Natural killer cell (primary cell): ENCODE measurements around the gene MTFR2. TPM values are rescaled to one million over a fixed set of nuclear protein-coding genes. Genes with fewer than 3 reads are reported as not detected.

Experiments
- ATAC-seq, 3 donors: fragments of 150-1000 bp in 2 of 3; fragments of 200-7000 bp in 1 of 3; cut with Tn5 transposase; 1 replicate in 1 of 3; 2 replicates in 2 of 3; pipeline ENCODE4 v1.10.0; 2021; ENCODE audit warnings: mild to moderate bottlenecking in 2 of 3, moderate library complexity in 2 of 3
- DNase-seq, 2 donors: peaks; one replicate each; pipeline versions ENCODE4 v3.0.0 to v3.0.0-alpha.2; 2013 to 2021; ENCODE audit warnings: mixed read lengths in 1 of 2
- H3K27ac ChIP-seq: one replicate; pipeline ENCODE4 v1.5.1; 2013; ENCODE audit warnings: mild to moderate bottlenecking, low read length
- H3K27me3 ChIP-seq: one replicate; pipeline ENCODE4 v1.6.1; 2013; ENCODE audit warnings: low read length; ENCODE audit not compliant: control insufficient read depth, insufficient read depth
- H3K36me3 ChIP-seq: one replicate; pipeline ENCODE4 v1.6.1; 2013; ENCODE audit warnings: low read length; ENCODE audit not compliant: control insufficient read depth, insufficient read depth
- H3K4me1 ChIP-seq: one replicate; pipeline ENCODE4 v1.6.1; 2013; ENCODE audit warnings: low read length; ENCODE audit not compliant: control insufficient read depth, insufficient read depth
- H3K4me3 ChIP-seq: one replicate; pipeline ENCODE4 v1.5.1; 2013; ENCODE audit warnings: low read length
- H3K9me3 ChIP-seq: one replicate; pipeline ENCODE4 v1.6.1; 2013; ENCODE audit warnings: low read length; ENCODE audit not compliant: control insufficient read depth, insufficient read depth
- H3K27ac Mint-ChIP-seq, 2 donors: one replicate each; pipeline ENCODE4 v1.8.0; 2022; ENCODE audit warnings: mild to moderate bottlenecking in 2 of 2, mixed read lengths in 2 of 2, moderate library complexity in 1 of 2
- H3K27me3 Mint-ChIP-seq, 2 donors: one replicate each; pipeline ENCODE4 v1.8.0; 2022; ENCODE audit warnings: low read depth in 2 of 2, mixed read lengths in 2 of 2
- H3K36me3 Mint-ChIP-seq: one replicate; pipeline ENCODE4 v1.8.0; 2022; ENCODE audit warnings: mixed read lengths
- H3K4me1 Mint-ChIP-seq, 2 donors: one replicate each; pipeline ENCODE4 v1.8.0; 2022; ENCODE audit warnings: mixed read lengths in 2 of 2
- H3K4me3 Mint-ChIP-seq: one replicate; pipeline ENCODE4 v1.8.0; 2022; ENCODE audit warnings: mild to moderate bottlenecking, moderate library complexity, mixed read lengths
- H3K9me3 Mint-ChIP-seq, 2 donors: one replicate each; pipeline ENCODE4 v1.8.0; 2022; ENCODE audit warnings: mixed read lengths in 2 of 2
- WGBS: methylation state at CpG from one replicate; pipeline ENCODE4 v1.1.7; 2013; ENCODE audit warnings: missing lambda C conversion rate; ENCODE audit not compliant: insufficient coverage; 5-methylcytosine and 5-hydroxymethylcytosine counted together
- intact Hi-C: fragments of 100-400 bp; cut with micrococcal nuclease; formaldehyde crosslinking; loops from one replicate; pipeline ENCODE4 v1.14.2; 2022
- total RNA-seq, 4 donors: library from RNA; stranded (reverse); fragments of 120-200 nt in 1 of 4; gene quantifications; one replicate each; pipeline versions ENCODE4 v1.2.3 to v1.2.4, GENCODE V29; 2013 to 2022
- TF ChIP-seq, protein P1 (sequence below): fragments of 200-600 bp; IDR thresholded peaks from one replicate; pipeline ENCODE4 v1.8.0; 2022; ENCODE audit warnings: antibody characterized with exemption

The MTFR2 gene
- total RNA-seq, 3 donors from 2014 or later (not counting 1 experiment from before 2014, with no cell fraction given), result 1.7 to 2.1 (median 2.0) TPM

DNA sequence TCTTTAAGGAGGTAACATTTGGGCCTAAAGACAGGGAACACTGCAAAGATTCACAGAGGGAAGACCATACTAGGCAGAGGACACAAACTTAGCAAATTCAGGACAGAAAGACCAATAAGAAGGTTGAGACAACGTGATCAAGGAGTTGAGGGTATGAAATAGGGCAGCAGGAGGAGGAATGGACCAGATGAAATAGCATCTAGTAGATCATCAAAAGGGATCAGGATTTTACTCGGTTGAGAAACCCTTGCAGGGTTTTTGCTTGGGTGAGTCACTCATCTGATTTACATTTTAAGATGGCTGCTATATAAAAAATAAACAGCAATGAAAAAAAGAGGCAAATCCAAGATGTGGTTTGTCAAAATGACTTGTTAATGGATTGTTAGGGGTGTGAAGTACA is 34.8 kb upstream of the MTFR2 start:
- Mint-ChIP-seq H3K4me3 (peak overlapping the region; percentile 62), H3K9me3 (no peaks in the 10 kb centered on the region), H3K27ac (peak overlapping the region; percentile 95 to 99), H3K4me1 (peaks cover 84 to 91% of the 10 kb centered on the region in 2 donors), H3K27me3 (no peaks in the 10 kb centered on the region), H3K36me3 (peaks cover 14% of the 10 kb centered on the region)
- intact Hi-C loops, result loop anchor here (10.0 kb wide), 1 partner anchor 1430 kb away; no protein-coding TSS in a partner anchor
- Histone ChIP-seq H3K4me1 (peaks cover 30% of the 10 kb centered on the region), H3K27me3 (no peaks in the 10 kb centered on the region), H3K9me3 (no peaks in the 10 kb centered on the region), H3K36me3 (peaks cover 21% of the 10 kb centered on the region), H3K4me3 (no peak overlapping the region), H3K27ac (peak overlapping the region; percentile 43)
- TF ChIP-seq, protein P1, sequence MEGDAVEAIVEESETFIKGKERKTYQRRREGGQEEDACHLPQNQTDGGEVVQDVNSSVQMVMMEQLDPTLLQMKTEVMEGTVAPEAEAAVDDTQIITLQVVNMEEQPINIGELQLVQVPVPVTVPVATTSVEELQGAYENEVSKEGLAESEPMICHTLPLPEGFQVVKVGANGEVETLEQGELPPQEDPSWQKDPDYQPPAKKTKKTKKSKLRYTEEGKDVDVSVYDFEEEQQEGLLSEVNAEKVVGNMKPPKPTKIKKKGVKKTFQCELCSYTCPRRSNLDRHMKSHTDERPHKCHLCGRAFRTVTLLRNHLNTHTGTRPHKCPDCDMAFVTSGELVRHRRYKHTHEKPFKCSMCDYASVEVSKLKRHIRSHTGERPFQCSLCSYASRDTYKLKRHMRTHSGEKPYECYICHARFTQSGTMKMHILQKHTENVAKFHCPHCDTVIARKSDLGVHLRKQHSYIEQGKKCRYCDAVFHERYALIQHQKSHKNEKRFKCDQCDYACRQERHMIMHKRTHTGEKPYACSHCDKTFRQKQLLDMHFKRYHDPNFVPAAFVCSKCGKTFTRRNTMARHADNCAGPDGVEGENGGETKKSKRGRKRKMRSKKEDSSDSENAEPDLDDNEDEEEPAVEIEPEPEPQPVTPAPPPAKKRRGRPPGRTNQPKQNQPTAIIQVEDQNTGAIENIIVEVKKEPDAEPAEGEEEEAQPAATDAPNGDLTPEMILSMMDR, result no peak
- DNase-seq, result peak in 1 of 2 donors; percentile 41
- no peak for ATAC-seq
- WGBS, result 32% methylated on average over 2 of the region's 2 CpGs

DNA sequence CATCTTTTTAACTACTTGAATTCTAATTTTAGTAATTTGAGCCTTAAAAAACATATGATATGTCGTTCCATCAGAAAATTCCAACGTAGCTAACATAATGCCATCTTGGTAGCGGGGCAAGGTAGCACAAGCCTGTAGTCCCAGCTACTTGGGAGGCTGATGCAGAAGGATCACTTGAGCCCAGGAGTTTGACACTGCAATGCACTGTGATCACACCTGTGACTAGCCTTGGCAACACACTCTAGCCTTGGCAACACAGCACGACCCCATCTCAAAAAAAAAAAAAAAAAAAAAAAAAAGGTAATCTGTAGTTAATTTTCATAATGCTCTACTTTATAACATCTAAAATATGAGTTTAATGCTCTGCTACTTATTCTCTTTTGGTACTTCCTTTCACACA is 32.8 kb upstream of the MTFR2 start:
- Mint-ChIP-seq H3K9me3 (no peaks in the 10 kb centered on the region), H3K36me3 (no peaks in the 10 kb centered on the region), H3K4me3 (peak overlapping the region; percentile 78), H3K4me1 (peaks cover 67 to 82% of the 10 kb centered on the region in 2 donors), H3K27me3 (no peaks in the 10 kb centered on the region), H3K27ac (peak overlapping the region; percentile 95 to 99)
- TF ChIP-seq, protein P1, result no peak
- no peak overlapping the region for H3K4me3 ChIP-seq
- intact Hi-C loops, result loop anchor here (10.0 kb wide), 1 partner anchor 1432 kb away; no protein-coding TSS in a partner anchor
- ATAC-seq (peak; percentile 46 to 56 (median 55)), DNase-seq (peak in 1 of 2 donors; percentile 35)
- H3K9me3 ChIP-seq, result no peaks in the 10 kb centered on the region
- peaks cover 26% of the 10 kb centered on the region for H3K4me1 ChIP-seq
- 63% methylated on average over 3 of the region's 4 CpGs for WGBS
- peak overlapping the region; percentile 45 for H3K27ac ChIP-seq
- H3K27me3 ChIP-seq, result no peaks in the 10 kb centered on the region
- peaks cover 33% of the 10 kb centered on the region for H3K36me3 ChIP-seq

DNA sequence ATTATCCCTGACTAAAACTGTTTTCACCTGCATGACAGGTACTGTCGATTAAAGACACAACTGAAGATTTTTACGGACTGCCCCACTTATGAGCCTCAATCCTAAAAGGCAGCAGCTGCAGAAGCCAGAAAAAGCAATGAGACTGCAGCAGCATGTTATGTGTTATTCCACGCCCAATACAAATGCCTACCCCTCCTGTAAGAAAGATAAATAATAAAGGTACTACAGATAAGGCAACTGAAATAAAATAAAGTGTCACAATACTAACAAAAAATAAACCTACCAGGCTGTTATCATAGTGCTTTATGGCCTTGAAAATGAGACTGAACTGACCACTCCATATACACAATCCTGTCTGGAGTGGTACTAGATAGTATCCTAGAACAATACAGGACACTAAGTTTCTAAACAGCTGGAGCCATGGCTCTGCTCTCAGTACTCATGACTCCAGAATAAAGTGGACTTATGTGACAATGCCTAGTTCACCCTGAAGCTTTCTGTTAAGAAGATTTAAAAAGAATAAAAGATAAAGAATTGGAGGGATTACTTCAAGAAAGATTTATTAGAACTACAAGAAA is 30.0 kb upstream of the MTFR2 start:
- intact Hi-C loops, result loop anchor here (10.0 kb wide), 1 partner anchor 1435 kb away; no protein-coding TSS in a partner anchor
- Histone ChIP-seq H3K4me1 (peaks cover 7% of the 10 kb centered on the region), H3K36me3 (peaks cover 54% of the 10 kb centered on the region), H3K27ac (no peak overlapping the region), H3K4me3 (no peak overlapping the region), H3K27me3 (no peaks in the 10 kb centered on the region), H3K9me3 (no peaks in the 10 kb centered on the region)
- Mint-ChIP-seq H3K4me1 (peaks cover 55 to 70% of the 10 kb centered on the region in 2 donors), H3K36me3 (peaks cover 7% of the 10 kb centered on the region), H3K27ac (peak overlapping the region; percentile 31 to 99), H3K9me3 (no peaks in the 10 kb centered on the region), H3K27me3 (no peaks in the 10 kb centered on the region), H3K4me3 (peak overlapping the region; percentile 56)
- no peak for DNase-seq
- ATAC-seq, result no peak
- TF ChIP-seq, protein P1, result no peak
- WGBS, result 90% methylated on average over 2 of the region's 3 CpGs

DNA sequence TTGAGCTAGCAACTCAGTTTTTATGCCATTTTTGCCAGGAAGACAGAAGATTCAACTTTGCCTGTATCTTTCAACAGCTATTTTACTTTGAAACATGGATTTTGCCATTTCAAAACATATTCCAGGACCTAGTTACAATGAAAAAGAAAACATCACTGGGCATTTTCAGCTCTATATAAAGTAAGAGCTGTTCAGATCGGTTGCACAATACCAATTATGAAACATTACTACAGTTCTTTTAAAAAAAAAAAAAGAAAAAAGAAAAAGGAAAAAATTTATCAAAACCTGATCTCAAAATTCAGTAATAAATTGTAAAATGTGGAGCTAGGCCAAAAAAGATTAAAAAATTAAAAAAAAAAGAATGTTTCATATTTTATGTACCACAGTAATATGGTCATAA is 24.0 kb upstream of the MTFR2 start:
- no peak overlapping the region for H3K27ac ChIP-seq
- H3K4me1 Mint-ChIP-seq, result peaks cover 24 to 55% of the 10 kb centered on the region in 2 donors
- H3K27me3 Mint-ChIP-seq, result no peaks in the 10 kb centered on the region
- no peak for ATAC-seq
- H3K9me3 Mint-ChIP-seq, result no peaks in the 10 kb centered on the region
- H3K9me3 ChIP-seq, result no peaks in the 10 kb centered on the region
- no peak overlapping the region for H3K4me3 Mint-ChIP-seq
- no peak for DNase-seq
- no CpG with 5 or more reads among the region's 1 CpG for WGBS
- peak overlapping the region; percentile 40 to 69 for H3K27ac Mint-ChIP-seq
- TF ChIP-seq, protein P1, result no peak
- no peaks in the 10 kb centered on the region for H3K4me1 ChIP-seq
- no peaks in the 10 kb centered on the region for H3K27me3 ChIP-seq
- intact Hi-C loops, result no loop called here
- H3K36me3 ChIP-seq, result peaks cover 88% of the 10 kb centered on the region
- no peak overlapping the region for H3K4me3 ChIP-seq
- H3K36me3 Mint-ChIP-seq, result peaks cover 47% of the 10 kb centered on the region
